ENCODE results near the gene PCK1.

PCK1 gene

GRCh38 chr20:57573242-57573641 is 12.3 kb downstream of the PCK1 start:
- no peak for TF ChIP-seq CTCF (IDR thresholded peaks at IDR 0.05)
- no peak overlapping the region for H3K27ac ChIP-seq

- TF ChIP-seq ZFX (IDR thresholded peaks at IDR 0.05; ENCODE audit: borderline replicate concordance) (no peak), CTCF (IDR thresholded peaks at IDR 0.05) (peak; percentile 48)
- no peak overlapping the region for H3K27ac ChIP-seq
Measured at GRCh38 chr20:57573894-57574293, 13.0 kb downstream of the PCK1 start.

GRCh38 chr20:57574954-57575353 is 14.0 kb downstream of the PCK1 start:
- no peak for TF ChIP-seq ZFX (IDR thresholded peaks at IDR 0.05; ENCODE audit: borderline replicate concordance)
- no peak for TF ChIP-seq CTCF (IDR thresholded peaks at IDR 0.05)
- H3K27ac ChIP-seq, result no peak overlapping the region

GRCh38 chr20:57576002-57576401 is 15.1 kb downstream of the PCK1 start:
- no peak for TF ChIP-seq CTCF (IDR thresholded peaks at IDR 0.05)
- TF ChIP-seq ZFX (IDR thresholded peaks at IDR 0.05; ENCODE audit: borderline replicate concordance), result no peak
- H3K27ac ChIP-seq, result no peak overlapping the region

GRCh38 chr20:57576617-57577550 is 16.0 kb downstream of the PCK1 start:
- no peak for TF ChIP-seq ZFX (IDR thresholded peaks at IDR 0.05; ENCODE audit: borderline replicate concordance)
- TF ChIP-seq CTCF (IDR thresholded peaks at IDR 0.05), result no peak
- H3K27ac ChIP-seq, result no peak overlapping the region

GRCh38 chr20:57577679-57578475 is 17.0 kb downstream of the PCK1 start:
- no peak overlapping the region for H3K27ac ChIP-seq
- no peak for TF ChIP-seq CTCF (IDR thresholded peaks at IDR 0.05)
- no peak for TF ChIP-seq ZFX (IDR thresholded peaks at IDR 0.05; ENCODE audit: borderline replicate concordance)
